ENCODE measurements around the gene SAFB.

The SAFB gene

DNA sequence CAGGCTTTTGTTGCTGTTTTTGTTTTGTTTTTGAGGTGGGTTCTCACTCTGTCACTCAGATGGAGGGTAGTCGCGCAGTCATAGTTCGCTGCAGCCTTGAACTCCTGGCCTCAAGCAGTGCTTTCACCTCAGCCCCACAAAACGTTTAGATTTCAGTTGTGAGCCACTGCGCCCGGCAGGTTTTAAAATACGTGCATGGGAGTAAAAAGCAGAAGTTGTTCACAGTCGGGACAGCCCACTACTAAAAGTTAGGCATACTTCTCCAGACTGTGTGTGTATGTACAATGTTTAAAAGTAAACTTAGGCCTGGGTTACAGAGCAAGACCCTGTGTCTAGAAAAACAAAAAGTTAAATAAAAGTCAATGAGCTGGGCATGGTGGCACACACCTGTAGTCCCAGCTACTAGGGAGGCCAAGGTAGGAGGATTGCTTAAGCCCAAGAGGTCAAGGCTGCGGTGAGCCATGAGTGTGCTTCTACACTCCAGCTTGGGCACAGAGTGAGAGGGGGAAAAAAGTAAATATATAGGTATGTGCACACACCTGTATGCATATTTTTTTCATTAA, 6.1 kb downstream of the SAFB start:
- DNase-seq, result no peak

DNA sequence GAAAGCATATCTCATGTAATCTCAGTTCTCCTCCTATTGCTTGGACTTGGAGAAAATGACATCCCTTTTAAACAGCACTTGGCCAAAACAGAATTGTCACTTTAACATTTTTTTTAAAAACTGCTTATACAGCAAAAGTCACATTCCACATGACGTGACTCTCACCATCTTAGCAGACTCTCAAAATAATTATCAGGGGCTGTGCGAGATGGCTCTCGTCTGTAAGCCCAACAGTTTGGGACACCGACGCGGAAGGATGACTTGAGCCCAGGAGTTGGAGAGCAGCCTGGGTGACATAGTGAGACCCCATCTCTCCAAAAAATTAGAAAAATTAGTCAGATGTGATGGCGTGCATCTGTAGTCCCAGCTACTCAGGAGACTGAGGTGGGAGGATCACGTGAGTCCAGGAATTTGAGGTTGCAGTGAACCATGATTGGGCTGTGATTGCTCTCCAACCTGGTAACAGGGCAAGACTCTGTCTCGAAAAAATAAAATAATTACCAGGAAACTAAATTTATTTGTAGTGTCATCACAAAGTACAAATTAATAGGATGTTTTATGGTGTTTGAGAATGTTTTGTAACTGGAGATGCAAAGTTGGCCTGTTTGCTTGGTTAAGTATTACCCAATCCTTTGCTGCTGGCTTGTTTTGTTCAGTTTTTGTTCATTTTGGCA, 8.8 kb downstream of the SAFB start:
- no peak for DNase-seq

DNA sequence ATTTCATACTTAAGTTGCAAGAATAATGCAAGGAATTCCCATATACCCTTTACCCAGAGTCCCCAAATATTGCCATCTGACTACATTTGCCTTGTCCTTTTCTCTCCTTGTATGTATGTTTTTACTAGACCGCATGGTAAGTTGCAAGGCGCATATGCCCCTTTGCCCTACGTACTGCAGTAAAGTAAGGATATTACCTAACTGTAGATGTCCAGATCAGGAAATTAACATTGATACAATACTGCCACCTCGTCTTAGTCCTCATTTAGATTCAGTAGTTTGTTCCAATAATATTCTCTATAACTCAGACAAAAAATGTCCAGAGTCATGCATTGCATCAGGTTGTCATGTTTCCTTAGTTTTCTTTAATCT, 9.3 kb downstream of the SAFB start:
- DNase-seq, result no peak

DNA sequence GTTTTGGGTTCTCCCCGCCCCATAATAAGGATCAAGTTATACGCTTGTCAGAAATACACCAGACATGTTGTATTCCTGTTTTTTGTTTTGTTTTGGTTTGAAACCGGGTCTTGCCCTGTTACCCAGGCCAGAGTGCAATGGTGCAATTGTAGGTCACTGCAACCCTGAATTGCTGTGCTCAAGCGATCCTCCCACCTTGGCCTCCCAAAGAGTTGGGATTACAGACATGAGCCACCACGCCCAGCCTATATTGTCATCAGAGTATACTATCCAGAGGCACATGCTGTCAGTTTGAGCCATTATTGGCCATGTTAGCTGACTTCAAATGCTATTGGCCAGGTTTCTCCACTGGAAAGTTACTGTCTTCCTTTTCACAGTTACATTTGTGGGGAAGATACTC, 9.8 kb downstream of the SAFB start:
- DNase-seq, result no peak

DNA sequence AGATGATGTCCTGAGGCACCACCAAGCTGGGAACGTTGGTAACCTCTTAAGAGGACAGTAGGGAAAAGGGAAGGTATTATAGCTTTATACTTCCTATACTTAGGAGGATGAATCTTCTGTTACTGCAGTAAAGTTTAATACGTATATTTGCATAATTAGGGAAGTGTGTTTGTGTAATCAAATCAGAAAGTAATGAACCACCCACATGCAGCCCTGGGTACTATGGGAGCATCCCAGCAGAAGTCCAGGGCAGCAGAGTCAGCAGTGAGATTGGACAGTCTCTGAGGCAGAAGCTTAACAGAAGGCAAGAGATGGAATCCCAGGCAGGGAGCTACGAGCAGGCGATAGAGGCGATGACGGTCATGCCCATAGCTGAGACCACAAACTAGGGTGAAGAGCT, 12.5 kb downstream of the SAFB start:
- DNase-seq, result no peak

DNA sequence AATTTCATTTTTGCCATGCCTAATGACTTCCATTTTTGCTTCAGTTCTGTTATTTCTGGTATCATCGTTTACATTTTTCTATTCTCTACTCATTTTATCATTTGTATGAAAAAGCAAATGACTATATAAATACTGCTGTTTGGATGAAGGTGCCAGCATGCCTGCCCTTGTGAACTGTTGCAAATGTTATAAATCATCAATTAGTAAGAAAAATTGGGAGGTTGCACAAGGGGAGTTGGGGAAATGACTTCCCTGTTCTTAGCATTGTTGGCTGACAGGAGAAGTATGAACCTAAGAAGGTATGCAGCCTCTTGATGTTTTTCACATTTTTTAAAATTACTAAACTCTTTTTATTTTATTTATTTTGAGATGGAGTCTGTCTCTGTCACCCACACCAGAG, 15.1 kb downstream of the SAFB start:
- DNase-seq, result no peak

DNA sequence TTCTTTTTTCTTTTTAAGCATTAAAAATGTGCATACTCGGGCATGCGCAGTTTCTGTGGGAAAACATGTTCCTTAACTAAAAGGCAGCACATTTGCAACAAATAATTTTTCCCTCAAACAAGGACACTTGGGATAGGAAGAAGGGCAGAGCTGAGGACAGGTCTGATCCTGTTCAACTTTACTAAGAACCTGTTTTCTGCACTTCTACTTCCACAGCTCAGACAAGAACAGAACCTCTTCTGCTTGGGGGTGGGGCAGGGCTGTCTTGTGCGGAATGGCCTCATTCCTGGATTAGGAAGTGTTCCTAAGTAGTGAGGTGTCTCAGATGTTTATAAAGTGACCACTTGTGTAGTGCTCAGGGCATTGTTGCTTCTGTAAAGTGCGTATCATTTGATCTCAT, 18.3 kb downstream of the SAFB start:
- no peak for DNase-seq

DNA sequence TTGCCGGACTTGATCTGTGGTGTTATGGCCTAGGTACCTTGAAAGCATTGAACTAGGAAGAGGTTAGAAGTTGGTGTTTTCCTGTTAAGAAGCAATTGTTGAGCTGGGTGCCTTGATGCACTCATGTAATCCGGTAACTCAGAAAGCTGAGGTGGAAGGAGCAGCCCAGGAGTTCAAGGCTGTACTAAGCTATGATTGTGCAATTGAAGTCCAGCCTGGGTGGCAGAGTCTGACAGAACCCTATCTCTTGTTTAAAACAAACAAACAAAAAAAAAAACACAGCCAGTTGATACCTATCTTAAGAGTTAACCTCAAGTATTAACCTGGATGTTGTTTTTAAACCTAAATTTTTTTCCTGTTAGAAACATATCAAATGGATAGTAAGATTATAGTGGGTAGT, 19.3 kb downstream of the SAFB start:
- DNase-seq, result no peak

DNA sequence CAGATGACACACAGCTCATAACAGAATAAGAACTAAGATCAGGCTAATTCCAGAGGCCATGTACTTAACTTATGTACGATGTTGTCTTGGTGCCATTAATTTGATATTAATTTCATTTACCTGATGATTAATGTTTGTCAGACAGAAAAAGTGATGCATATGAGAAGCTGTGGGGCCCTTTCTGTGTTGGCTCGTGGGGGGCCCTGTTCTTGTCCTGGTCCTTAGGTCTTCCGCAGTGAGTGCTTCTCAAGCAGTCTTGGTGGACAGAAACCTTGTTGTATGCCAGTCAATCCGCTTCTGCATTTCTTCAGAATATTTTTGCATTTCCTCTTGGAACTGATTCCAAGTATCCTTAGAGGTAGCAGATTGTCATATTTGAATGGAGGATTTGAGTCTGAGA, 20.2 kb downstream of the SAFB start:
- no peak for DNase-seq

DNA sequence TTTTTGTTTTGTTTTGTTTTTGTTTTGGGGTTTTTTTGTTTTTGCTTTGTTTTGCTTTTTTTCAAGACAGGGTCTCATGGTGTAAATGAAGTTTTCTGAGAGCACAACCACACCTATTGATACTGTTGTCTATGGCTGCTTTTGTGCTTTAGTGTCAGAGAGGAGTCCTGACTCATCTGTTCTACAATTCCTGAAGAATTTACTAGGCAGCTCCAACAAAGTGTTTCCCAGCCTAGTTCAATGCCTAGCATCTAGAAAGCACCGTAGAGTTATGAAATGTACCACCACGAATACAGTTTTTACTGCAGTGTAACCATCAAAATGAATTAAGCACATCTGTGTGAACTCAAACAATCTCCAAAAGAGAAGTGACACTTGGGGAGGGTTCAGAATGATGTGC, 21.2 kb downstream of the SAFB start:
- DNase-seq, result no peak

DNA sequence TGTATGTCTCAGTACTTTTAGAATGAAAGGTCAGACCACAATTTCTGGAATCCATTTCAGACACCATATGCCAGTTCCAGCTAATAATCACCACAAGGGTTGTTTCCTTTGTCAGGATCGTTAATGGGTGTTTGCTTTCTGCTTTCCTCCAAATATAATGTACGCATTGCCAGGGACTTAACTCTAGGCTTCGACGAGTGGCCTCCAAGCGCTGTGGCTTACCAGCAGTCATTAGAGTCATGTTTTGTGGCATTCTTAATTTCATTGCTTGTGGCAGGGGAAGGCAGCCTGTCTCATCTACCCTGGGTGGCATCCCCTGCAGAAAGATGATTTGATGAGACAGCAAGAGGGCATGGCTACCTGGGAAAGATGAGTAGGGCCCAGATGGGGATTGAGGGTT, 22.5 kb downstream of the SAFB start:
- no peak for DNase-seq

DNA sequence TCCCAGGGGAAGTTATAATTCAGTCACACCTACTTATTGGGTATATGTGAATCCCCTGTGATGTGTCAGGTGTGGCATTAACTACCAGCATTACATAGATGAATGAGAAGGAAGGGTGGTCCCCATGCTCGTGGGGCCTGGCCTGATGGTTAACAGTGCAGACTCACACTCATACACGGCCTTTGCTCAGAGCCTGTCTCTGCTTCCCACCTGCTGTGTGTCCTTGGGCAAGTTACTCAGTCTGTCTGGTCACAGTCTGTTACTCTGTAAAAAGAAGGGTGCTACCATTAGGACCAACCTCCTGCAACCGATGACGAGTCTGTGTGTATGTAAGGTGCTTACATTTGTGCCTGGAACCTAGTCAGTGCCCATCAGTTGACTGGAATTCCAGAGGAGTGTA, 23.8 kb downstream of the SAFB start:
- no peak for DNase-seq

DNA sequence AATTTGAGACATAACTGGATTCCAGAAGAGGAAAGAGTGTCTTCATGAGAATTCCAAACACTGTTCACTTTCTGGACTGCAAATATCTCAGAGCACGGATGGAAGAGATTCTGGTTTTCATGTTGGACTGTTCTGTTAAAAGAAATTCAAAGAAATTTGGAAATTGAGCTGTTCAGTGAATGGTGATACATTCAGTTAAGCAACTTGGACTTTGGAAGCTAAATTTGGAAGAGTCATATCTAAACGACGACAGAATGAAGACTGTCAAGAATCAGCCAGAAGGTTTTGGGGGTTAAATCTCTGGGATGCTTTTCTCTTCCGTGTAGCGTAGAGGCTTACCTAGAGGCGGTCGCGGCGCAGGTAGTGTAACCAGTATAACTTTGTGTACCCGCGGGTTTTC, 25.6 kb downstream of the SAFB start:
- no peak for DNase-seq

DNA sequence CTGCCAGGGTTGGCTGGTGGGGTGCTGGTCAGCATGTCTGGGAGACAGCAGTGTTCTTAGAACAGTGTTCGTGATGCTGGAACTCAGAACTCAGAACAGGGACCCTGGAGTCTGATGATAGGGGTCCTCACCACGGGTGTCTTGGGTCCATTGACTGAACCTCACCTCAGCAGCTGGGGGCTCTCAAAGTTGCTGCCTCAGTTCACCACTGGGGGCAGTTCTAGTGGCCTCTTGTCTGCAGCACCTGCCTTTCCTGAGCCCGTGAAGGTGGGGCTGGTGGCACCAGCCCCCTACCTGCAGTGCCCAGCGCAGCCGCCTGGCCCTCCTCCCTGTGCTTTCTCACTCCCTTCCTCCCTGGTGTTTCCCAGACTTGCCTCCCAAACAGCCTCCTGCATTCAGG, 28.5 kb downstream of the SAFB start:
- DNase-seq, result no peak

DNA sequence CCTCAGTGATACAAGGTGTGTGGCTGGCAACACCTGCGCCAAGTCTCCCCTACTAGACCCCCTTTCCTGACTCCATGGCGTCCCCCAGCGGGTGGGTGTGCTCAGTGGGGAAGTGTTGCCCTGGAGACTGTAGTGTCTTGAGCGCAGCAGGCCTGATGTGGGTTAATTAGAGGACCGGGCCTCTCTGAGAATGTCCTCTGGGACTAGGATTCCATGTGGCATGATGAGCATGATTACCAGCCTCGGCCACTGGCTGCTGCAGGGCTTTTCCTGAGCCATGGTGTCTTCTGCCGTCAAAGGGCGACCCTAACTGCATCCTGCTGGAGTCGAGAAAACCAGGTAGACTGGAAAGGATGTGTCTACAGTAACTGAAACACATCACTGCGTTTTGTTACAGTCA, 29.4 kb downstream of the SAFB start:
- DNase-seq, result no peak

DNA sequence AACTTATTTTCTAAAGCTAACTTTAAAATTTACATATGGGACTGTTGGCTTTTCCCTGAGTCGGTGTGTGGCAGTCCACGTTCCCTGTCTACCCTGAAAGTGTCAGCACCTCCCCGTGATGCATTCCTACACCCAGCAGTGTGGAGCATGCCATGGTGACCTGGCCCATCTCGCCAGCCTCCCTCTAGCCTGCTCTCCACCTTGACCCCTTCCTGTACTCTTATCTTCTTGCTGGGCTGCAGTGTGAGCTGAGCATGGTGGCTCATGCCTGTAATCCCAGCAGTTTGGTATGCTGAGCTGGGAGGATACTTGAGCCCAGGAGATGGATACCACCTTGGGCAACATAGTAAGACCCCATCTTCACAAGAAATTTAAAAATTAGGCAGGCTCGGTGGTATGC, 32.0 kb downstream of the SAFB start:
- no peak for DNase-seq

DNA sequence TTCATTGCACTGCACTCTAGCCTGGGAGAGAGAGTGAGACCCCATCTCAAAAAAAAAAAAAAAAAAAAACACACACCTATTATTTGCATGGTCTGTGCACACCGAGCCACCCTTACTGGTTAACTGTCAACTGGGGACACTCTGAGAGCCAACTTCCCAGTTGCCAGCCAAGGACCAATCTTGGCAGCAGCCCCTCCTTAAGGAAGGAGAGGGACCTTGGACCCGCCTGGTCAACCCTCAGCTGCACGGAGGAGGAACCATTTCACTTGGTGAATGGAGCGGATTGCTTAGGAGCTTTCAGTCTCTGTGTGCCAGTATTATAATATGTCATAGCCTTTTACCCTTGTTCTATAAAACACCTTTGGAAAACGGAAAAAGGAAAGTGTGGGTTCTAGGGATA, 32.5 kb downstream of the SAFB start:
- DNase-seq, result no peak

DNA sequence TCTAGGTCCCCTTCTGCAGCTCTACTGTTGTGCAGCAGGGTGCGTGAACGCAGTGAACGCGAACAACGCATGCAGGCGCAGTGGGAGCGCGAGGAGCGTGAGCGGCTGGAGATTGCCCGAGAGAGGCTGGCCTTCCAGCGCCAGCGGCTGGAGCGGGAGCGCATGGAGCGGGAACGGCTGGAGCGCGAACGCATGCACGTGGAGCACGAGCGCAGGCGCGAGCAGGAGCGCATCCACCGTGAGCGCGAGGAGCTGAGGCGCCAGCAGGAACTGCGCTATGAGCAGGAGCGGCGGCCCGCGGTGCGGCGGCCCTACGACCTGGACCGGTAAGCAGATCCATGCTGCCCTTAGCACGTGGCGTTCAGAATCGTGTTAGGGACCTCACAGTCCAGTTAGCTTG, 38.6 kb downstream of the SAFB start:
- DNase-seq, result no peak

DNA sequence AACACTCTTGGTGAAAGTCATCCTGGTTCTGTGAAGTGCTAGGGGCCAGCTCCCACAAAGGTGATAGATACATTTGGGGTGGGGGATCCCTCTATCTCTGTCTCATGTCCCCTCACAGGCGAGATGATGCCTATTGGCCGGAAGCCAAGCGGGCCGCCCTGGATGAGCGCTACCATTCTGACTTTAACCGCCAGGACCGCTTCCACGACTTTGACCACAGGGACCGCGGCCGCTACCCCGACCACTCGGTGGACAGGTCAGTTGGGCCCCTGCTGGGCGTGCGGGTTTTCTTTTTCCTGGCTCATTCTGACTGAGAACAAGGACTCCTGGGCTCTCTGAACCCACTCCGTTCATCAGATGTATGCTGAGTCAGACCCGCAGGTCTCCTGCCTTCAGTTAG, 41.0 kb downstream of the SAFB start:
- no peak for DNase-seq

DNA sequence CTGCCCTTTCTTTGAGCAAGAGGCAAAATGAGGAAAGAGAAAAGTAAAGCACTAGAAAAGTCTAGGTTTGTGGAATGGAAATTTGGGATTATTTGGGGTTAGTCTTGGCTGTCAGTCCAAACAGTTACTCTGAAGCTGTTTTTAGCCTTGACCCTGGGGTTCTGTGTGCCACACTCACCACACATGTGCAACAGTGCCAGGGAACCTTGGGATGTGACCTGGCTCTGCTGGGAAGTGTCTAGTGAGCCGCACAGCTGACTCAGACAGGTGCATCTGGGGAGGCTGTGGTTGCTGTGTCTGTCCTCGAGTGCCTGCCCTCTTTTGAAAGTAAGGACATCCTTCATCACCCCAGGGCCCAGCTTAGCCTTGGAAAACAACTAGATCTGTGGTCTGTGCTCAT, 41.6 kb downstream of the SAFB start:
- DNase-seq, result no peak

DNA sequence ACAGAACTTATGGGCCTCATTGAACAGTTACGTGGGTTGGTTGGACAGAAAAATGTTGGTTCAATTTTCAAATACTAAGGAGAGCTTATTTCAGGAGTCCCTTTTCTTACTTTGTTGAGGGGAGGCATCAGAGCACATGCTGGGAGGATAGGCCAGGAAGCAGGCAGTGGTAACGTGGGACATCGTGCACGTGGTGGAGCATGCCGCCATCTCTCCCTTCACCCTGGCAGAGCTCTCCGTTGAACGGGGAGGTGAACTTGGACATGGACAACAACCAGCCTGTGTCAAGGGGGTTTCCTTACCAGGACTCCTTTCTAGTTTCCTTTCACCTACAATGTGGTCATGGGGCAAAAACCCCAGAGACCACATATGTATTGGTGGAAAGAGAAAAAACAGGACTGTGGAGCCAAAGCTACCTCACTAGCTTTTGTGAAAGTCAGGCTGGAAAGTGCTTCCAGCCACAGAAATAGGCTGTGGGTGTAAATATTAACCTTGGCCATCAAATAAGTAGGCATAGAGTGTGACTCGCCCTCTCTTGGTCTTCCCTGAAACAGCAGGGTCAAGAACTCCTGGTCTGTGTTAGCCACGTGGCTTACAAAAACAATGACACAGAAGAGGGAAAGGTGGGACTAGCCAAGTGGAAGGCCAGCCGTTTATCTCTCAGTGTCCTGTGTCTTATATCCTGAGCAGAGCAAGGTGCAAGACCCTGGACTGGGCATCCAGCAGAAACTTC, 43.1 kb downstream of the SAFB start:
- DNase-seq, result no peak

DNA sequence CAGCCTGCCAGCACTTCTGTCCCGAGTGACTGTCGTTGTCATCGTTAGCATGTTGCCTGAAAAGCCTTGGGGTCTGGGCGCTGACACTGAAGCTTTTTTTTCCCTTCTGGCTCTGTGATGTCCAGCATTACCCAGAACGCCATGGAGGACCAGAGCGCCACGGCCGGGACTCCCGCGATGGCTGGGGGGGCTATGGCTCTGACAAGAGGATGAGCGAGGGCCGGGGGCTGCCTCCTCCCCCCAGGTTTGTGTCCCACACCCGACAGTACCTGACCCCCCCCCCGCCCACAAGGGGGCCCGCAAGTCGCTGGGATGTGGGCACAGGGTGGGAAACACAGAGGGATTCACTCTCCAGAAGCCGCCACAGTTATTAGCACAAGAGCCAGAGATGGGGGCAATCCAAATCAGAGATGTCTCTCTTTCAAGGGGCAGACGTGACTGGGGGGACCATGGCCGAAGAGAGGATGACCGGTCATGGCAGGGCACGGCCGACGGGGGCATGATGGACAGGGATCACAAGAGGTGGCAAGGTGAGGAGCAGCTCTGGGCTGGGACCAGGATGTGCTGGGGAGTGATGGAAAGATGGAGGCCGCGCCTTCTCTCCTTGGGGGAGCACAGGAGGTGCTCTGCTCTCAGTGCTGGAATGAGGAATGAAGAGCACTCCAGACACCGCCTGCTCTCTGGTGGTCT, 44.2 kb downstream of the SAFB start:
- DNase-seq, result no peak

DNA sequence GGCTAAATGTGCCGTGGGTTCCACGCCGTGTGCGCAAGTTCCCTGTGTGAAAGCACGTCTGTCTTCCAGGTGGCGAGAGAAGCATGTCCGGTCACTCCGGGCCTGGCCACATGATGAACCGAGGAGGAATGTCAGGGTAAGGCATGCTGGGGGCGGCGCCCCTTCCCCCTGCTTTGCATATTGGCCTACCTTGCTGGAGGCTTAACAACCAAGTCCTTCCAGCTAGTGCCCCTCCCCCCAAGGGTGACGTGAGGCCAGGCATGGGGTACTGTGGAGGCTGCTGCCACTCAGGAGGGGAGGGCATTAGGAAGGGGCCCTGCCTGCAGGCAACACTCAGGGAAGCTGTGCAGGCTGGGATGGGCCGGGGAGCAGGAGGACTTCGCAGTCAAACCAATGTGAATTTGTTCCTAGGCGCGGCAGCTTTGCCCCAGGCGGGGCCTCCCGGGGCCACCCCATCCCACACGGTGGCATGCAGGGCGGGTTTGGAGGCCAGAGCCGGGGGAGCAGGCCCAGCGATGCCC, 44.9 kb downstream of the SAFB start:
- DNase-seq, result no peak

DNA sequence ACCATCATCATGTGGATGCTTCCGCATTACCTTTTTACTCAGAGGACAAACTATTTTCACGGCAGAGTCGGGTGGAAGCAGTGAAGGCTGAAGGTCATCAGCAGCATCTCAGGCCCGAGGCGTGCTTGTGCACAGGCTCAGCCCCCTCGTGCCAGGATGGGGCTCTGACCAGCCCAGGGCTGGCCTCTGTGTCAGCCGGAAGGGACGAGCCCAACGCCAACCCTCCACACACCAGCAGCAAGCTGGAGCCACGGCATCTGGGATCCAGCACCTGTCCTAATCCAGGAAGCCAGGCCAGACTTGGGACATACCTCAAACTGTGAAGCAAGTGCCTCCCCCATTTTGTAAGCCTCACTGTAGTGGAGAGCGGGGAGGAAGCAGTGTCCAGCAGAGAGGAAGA, 46.3 kb downstream of the SAFB start:
- DNase-seq, result no peak
